Thoracic aorta (tissue), 2 donors: Measurements from ENCODE around the gene ALG8. TPM values are rescaled to one million over a fixed set of nuclear protein-coding genes. Genes with fewer than 3 reads are reported as not detected.

Experiments
- ATAC-seq: fragments of 150-250 bp; one replicate; pipeline ENCODE4 v1.8.0; 2017; ENCODE audit warnings: low read depth; ENCODE audit not compliant: insufficient number of reproducible peaks, low FRiP score
- DNase-seq: peaks from one replicate; pipeline ENCODE4 v3.0.0-alpha.2; 2020; ENCODE audit warnings: low spot score
- H3K27ac ChIP-seq, 2 donors: fragments of 200-600 bp; sonication (generic); 1 replicate in 1 of 2; 2 replicates in 1 of 2; pipeline ENCODE4 v1.5.1; 2016; ENCODE audit warnings: mild to moderate bottlenecking in 2 of 2, moderate library complexity in 2 of 2
- H3K27me3 ChIP-seq: fragments of 200-600 bp; sonication (generic); replicated peaks from 2 replicates; pipeline ENCODE4 v1.6.0; 2016; ENCODE audit warnings: mild to moderate bottlenecking; ENCODE audit not compliant: insufficient read depth
- H3K36me3 ChIP-seq: fragments of 200-600 bp; sonication (generic); one replicate; pipeline ENCODE4 v1.5.1; 2016
- H3K4me1 ChIP-seq, 2 donors: fragments of 200-600 bp; sonication (generic); 1 replicate in 1 of 2; 2 replicates in 1 of 2; pipeline versions ENCODE4 v1.5.1 to v1.6.0; 2016; ENCODE audit warnings: low read depth in 2 of 2, mild to moderate bottlenecking in 1 of 2; ENCODE audit not compliant: control insufficient read depth in 1 of 2
- H3K4me3 ChIP-seq: fragments of 200-600 bp; sonication (generic); 2 replicates; pipeline ENCODE4 v1.5.1; 2016; ENCODE audit warnings: mild to moderate bottlenecking
- H3K9me3 ChIP-seq: fragments of 200-600 bp; sonication (generic); 2 replicates; pipeline ENCODE4 v1.5.1; 2016
- CTCF ChIP-seq: fragments of 200-600 bp; sonication (generic); IDR thresholded peaks from one replicate; pipeline ENCODE4 v1.5.1; 2019; ENCODE audit warnings: antibody characterized with exemption
- total RNA-seq, 2 donors: library from RNA; depleted of rRNA; stranded (reverse); fragments of >200 nt; gene quantifications; one replicate each; pipeline versions ENCODE4 v1.1.0 to v1.2.3, GENCODE V29; 2016

The ALG8 gene
- total RNA-seq, 2 donors from 2014 or later: 19.5 to 26.3 TPM

GRCh38 chr11:78054971-78055370 lies 84.5 kb downstream of the ALG8 start:
- TF ChIP-seq CTCF: no peak
- no peak for ATAC-seq

GRCh38 chr11:78050964-78051831 lies 88.2 kb downstream of the ALG8 start:
- H3K4me1 ChIP-seq: no peaks in the 10 kb centered on the region
- H3K9me3 ChIP-seq: no peaks in the 10 kb centered on the region
- TF ChIP-seq CTCF: no peak
- H3K36me3 ChIP-seq: no peaks in the 10 kb centered on the region
- ATAC-seq: no peak
- H3K27ac ChIP-seq: no peak overlapping the region
- DNase-seq: no peak
- no peak overlapping the region for H3K4me3 ChIP-seq
- H3K27me3 ChIP-seq: no peaks in the 10 kb centered on the region

More at GRCh38 chr11:78054971-78055370, 84.5 kb downstream of the ALG8 start:
- no peak for DNase-seq
- no peaks in the 10 kb centered on the region for H3K36me3 ChIP-seq
- H3K27me3 ChIP-seq: no peaks in the 10 kb centered on the region
- H3K4me3 ChIP-seq: no peak overlapping the region
- H3K4me1 ChIP-seq: no peaks in the 10 kb centered on the region
- no peaks in the 10 kb centered on the region for H3K9me3 ChIP-seq
- H3K27ac ChIP-seq: no peak overlapping the region

Other genes starting within 250 kb of the ALG8 start
- 10 to 100 TPM; 23.4 to 31.1 TPM for gene INTS4, start 145.0 kb downstream of the ALG8 start, total RNA-seq
- 1 to 10 TPM in 1 of 2 donors, under 1 TPM in 1; 0.81 to 5.6 TPM for gene KCTD14, start 116.3 kb downstream of the ALG8 start, total RNA-seq
- gene THRSP, start 75.8 kb downstream of the ALG8 start, total RNA-seq: under 1 TPM in 1 of 2 donors, not detected in 1; 0.56 TPM
- 10 to 100 TPM; 42.4 to 62.0 TPM for gene NDUFC2, start 59.8 kb downstream of the ALG8 start, total RNA-seq
- 10 to 100 TPM in 1 of 2 donors, 1 to 10 TPM in 1; 9.1 to 13.7 TPM for gene KCTD21, start 49.0 kb upstream of the ALG8 start, total RNA-seq
- gene USP35, start 49.3 kb upstream of the ALG8 start, total RNA-seq: 10 to 100 TPM; 38.8 to 44.1 TPM